ENCODE data around the gene SEMA6D. TPM values are rescaled to one million over a fixed set of nuclear protein-coding genes. Genes with fewer than 3 reads are reported as not detected.

Gene SEMA6D
- total RNA-seq, 5 donors from 2014 or later (not counting 1 experiment from before 2014, with no cell fraction given), result 0.06 TPM; not detected in 4

DNA sequence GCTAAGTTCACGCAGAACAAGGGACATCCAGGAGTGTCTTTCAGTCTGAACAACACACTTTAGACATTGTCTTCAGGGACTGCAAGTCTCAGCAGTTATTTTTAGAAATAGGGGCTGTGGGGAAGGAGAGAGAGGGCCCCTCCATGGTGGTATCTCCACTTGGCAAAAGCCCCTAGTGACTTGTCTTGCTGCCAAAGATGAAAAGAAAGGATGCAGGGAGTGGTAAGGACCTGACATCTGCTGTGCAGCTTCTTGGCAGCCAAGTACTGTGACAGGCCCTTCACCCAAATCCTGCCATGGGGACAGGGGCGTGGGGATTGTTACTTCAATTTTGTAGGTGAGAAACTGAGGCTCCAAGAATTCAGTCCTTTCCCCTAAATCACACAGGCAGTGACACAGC is 21.0 kb upstream of the SEMA6D start:
- Mint-ChIP-seq H3K4me3 (no peak overlapping the region), H3K27me3 (no peaks in the 10 kb centered on the region), H3K9me3 (peaks cover 0 to 4% (median 0%) of the 10 kb centered on the region in 3 donors), H3K36me3 (no peaks in the 10 kb centered on the region), H3K27ac (no peak overlapping the region), H3K4me1 (no peaks in the 10 kb centered on the region)
- ATAC-seq (replicated peaks in 1 of 4) (no peak), DNase-seq (no peak)
- Histone ChIP-seq H3K36me3 (ENCODE audit: control insufficient read depth in 2 of 2, extremely low read depth in 1 of 2, insufficient read depth in 1 of 2, low read length in 1 of 2) (no peaks in the 10 kb centered on the region), H3K4me3 (ENCODE audit: control insufficient read depth in 1 of 2, extremely low read depth in 1 of 2, low read length in 1 of 2) (no peak overlapping the region), H3K9me3 (no peaks in the 10 kb centered on the region), H3K4me1 (ENCODE audit: control insufficient read depth in 1 of 2, extremely low read depth in 1 of 2, insufficient read depth in 2 of 2, low read length in 2 of 2) (no peaks in the 10 kb centered on the region), H3K27me3 (replicated peaks in 1 of 2; ENCODE audit: control insufficient read depth in 2 of 2, extremely low read depth in 1 of 2, insufficient read depth in 2 of 2, low read length in 1 of 2) (no peaks in the 10 kb centered on the region), H3K27ac (ENCODE audit: low read length) (no peak overlapping the region)
- 67% methylated on average over 1 of the region's 2 CpGs for WGBS (ENCODE audit: insufficient coverage)
- POLR2A ChIA-PET, result no interaction called here
- CTCF ChIA-PET, result no interaction called here

DNA sequence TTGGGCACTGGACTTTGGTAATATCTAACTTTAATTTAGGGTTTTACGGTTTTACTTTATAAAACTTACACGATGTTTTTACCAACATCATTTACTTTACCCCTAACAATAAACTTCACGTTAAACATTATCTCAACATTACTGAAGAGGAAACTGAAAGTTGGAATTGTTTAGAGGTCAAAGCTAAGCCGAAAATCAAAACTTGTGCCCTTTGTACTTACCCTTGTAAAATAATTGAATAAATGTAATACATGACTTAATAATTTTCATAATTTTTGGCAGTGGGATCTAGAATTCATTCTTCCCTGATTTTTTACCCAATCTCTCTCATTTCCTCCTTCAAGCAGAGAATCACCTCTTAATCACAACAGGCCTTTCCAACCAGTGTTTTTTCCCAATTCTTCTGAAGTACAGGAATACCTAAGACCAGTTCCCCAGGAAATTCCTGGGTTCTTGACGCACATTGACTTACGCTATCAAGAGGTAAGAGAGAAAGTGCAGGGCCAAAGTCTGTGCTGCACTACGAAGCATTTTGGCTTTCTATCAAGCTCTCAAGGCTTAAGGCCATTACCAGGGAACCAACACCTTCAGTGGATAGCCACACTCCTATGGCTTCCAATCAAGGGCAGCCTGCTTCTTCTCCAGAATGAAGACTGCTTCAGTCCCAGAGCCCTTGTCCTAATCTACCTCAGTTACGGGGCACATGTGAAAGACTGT is 11.9 kb upstream of the SEMA6D start:
- no peaks in the 10 kb centered on the region for H3K9me3 Mint-ChIP-seq
- POLR2A ChIA-PET, result no interaction called here
- Histone ChIP-seq H3K27ac (ENCODE audit: low read length) (no peak overlapping the region), H3K27me3 (replicated peaks in 1 of 2; ENCODE audit: control insufficient read depth in 2 of 2, extremely low read depth in 1 of 2, insufficient read depth in 2 of 2, low read length in 1 of 2) (no peaks in the 10 kb centered on the region), H3K4me3 (ENCODE audit: control insufficient read depth in 1 of 2, extremely low read depth in 1 of 2, low read length in 1 of 2) (no peak overlapping the region), H3K9me3 (no peaks in the 10 kb centered on the region), H3K4me1 (ENCODE audit: control insufficient read depth in 1 of 2, extremely low read depth in 1 of 2, insufficient read depth in 2 of 2, low read length in 2 of 2) (no peaks in the 10 kb centered on the region), H3K36me3 (ENCODE audit: control insufficient read depth in 2 of 2, extremely low read depth in 1 of 2, insufficient read depth in 1 of 2, low read length in 1 of 2) (no peaks in the 10 kb centered on the region)
- H3K27ac Mint-ChIP-seq, result no peak overlapping the region
- no peak for ATAC-seq (replicated peaks in 1 of 4)
- CTCF ChIA-PET, result no interaction called here
- WGBS (ENCODE audit: insufficient coverage), result 93% methylated on average over 3 of the region's 8 CpGs
- H3K36me3 Mint-ChIP-seq, result no peaks in the 10 kb centered on the region
- H3K27me3 Mint-ChIP-seq, result peaks cover 2 to 14% of the 10 kb centered on the region in 2 donors
- no peak for DNase-seq
- no peak overlapping the region for H3K4me3 Mint-ChIP-seq
- H3K4me1 Mint-ChIP-seq, result no peaks in the 10 kb centered on the region

DNA sequence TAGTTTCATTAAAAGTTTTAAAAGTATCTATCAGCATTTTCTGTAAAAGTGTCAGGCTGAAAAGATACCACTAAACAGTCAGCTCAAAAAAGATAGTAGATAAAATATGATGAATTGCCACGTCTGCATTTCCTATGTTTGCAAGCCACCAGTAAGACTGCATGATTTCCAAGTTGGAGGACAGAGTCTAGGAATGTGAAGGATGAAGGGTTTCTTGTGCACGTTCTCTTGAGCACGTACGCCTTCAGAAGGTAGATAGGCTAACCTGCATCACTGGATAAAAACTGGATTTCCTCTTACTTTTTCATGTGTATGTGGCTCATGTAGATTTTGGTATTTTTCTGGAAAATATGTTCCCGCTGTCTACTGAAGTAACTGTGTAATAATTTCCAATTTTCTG is 9.9 kb upstream of the SEMA6D start:
- Histone ChIP-seq H3K4me3 (ENCODE audit: control insufficient read depth in 1 of 2, extremely low read depth in 1 of 2, low read length in 1 of 2) (no peak overlapping the region), H3K27ac (ENCODE audit: low read length) (no peak overlapping the region), H3K4me1 (ENCODE audit: control insufficient read depth in 1 of 2, extremely low read depth in 1 of 2, insufficient read depth in 2 of 2, low read length in 2 of 2) (no peaks in the 10 kb centered on the region), H3K9me3 (no peaks in the 10 kb centered on the region), H3K27me3 (replicated peaks in 1 of 2; ENCODE audit: control insufficient read depth in 2 of 2, extremely low read depth in 1 of 2, insufficient read depth in 2 of 2, low read length in 1 of 2) (no peaks in the 10 kb centered on the region), H3K36me3 (ENCODE audit: control insufficient read depth in 2 of 2, extremely low read depth in 1 of 2, insufficient read depth in 1 of 2, low read length in 1 of 2) (no peaks in the 10 kb centered on the region)
- Mint-ChIP-seq H3K4me3 (no peak overlapping the region), H3K27me3 (peaks cover 2 to 14% of the 10 kb centered on the region in 2 donors), H3K36me3 (no peaks in the 10 kb centered on the region), H3K9me3 (no peaks in the 10 kb centered on the region), H3K4me1 (no peaks in the 10 kb centered on the region), H3K27ac (no peak overlapping the region)
- DNase-seq (no peak), ATAC-seq (replicated peaks in 1 of 4) (no peak)
- WGBS (ENCODE audit: insufficient coverage), result 78% methylated on average over 1 of the region's 5 CpGs
- ChIA-PET CTCF (no interaction called here), POLR2A (no interaction called here)

DNA sequence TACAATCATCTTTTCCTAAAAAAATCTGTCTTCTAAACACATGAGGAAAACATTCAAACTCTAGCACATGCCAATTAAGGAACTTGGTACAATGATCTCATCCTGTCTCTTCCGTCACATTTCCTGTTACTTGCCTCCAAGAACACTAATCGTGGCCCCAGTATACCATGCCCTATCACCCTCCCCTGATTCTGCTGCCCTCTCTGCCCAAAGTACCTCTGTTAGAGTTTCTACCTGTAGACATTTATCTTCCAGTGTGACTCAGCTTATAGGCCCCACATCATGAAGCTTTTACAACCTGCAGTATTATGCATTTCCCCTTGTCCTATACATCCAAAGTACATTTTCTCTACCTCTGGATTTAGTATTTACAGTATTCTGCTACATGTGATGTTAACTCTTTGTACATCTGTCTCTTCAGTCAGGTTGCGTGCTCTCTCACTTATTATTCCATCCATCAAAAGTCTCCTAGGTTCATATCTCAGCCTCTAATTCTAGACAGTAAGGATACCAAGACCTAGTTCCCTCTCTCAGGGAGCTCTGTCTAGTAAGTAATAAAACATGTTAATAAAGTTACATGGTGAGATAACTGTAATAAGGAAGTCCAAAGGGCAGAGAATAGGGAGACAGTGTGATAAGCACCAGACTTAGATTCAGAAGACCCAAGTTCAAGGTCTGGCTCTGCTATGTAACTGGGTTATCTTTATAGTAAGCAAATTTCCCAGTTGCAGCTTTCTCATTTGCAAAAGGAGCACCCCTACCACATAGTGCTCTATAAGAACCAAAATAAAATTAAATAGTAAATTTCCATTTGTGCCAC is 8.9 kb upstream of the SEMA6D start:
- Histone ChIP-seq H3K27ac (ENCODE audit: low read length) (no peak overlapping the region), H3K27me3 (replicated peaks in 1 of 2; ENCODE audit: control insufficient read depth in 2 of 2, extremely low read depth in 1 of 2, insufficient read depth in 2 of 2, low read length in 1 of 2) (no peaks in the 10 kb centered on the region), H3K9me3 (no peaks in the 10 kb centered on the region), H3K4me1 (ENCODE audit: control insufficient read depth in 1 of 2, extremely low read depth in 1 of 2, insufficient read depth in 2 of 2, low read length in 2 of 2) (no peaks in the 10 kb centered on the region), H3K4me3 (ENCODE audit: control insufficient read depth in 1 of 2, extremely low read depth in 1 of 2, low read length in 1 of 2) (no peak overlapping the region), H3K36me3 (ENCODE audit: control insufficient read depth in 2 of 2, extremely low read depth in 1 of 2, insufficient read depth in 1 of 2, low read length in 1 of 2) (no peaks in the 10 kb centered on the region)
- Mint-ChIP-seq H3K9me3 (no peaks in the 10 kb centered on the region), H3K27me3 (peaks cover 2 to 14% of the 10 kb centered on the region in 2 donors), H3K27ac (no peak overlapping the region), H3K4me3 (no peak overlapping the region), H3K36me3 (no peaks in the 10 kb centered on the region), H3K4me1 (no peaks in the 10 kb centered on the region)
- ChIA-PET POLR2A (no interaction called here), CTCF (no interaction called here)
- DNase-seq (no peak), ATAC-seq (replicated peaks in 1 of 4) (no peak)
- 49% methylated on average over 2 of the region's 3 CpGs for WGBS (ENCODE audit: insufficient coverage)

DNA sequence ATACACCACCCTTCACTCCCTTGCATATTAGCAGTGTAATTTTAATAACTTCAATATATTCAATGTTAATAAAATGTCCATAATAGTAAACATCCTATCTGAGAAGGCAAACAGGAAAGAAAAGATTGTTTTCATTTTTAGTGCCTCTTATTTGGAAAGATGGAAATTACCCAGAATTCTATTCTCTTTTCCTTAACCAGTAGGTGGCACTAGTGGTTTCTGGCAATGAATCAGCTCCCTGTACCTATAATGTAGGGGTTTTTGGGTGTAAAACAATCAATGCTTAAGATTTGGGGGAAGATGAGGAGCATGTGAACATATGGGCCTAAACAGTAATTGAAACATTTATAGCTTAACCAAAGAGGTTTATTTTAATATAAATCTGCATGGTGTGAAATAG is 5.7 kb upstream of the SEMA6D start:
- ATAC-seq (replicated peaks in 1 of 4), result no peak
- Mint-ChIP-seq H3K27ac (no peak overlapping the region), H3K4me1 (no peaks in the 10 kb centered on the region), H3K36me3 (no peaks in the 10 kb centered on the region), H3K27me3 (peaks cover 21 to 26% of the 10 kb centered on the region in 2 donors), H3K4me3 (no peak overlapping the region), H3K9me3 (no peaks in the 10 kb centered on the region)
- ChIA-PET POLR2A (no interaction called here), CTCF (no interaction called here)
- Histone ChIP-seq H3K4me3 (ENCODE audit: control insufficient read depth in 1 of 2, extremely low read depth in 1 of 2, low read length in 1 of 2) (no peak overlapping the region), H3K36me3 (ENCODE audit: control insufficient read depth in 2 of 2, extremely low read depth in 1 of 2, insufficient read depth in 1 of 2, low read length in 1 of 2) (no peaks in the 10 kb centered on the region), H3K27ac (ENCODE audit: low read length) (no peak overlapping the region), H3K9me3 (no peaks in the 10 kb centered on the region), H3K27me3 (replicated peaks in 1 of 2; ENCODE audit: control insufficient read depth in 2 of 2, extremely low read depth in 1 of 2, insufficient read depth in 2 of 2, low read length in 1 of 2) (peaks cover 4 to 9% of the 10 kb centered on the region in 2 experiments), H3K4me1 (ENCODE audit: control insufficient read depth in 1 of 2, extremely low read depth in 1 of 2, insufficient read depth in 2 of 2, low read length in 2 of 2) (no peaks in the 10 kb centered on the region)
- no peak for DNase-seq

DNA sequence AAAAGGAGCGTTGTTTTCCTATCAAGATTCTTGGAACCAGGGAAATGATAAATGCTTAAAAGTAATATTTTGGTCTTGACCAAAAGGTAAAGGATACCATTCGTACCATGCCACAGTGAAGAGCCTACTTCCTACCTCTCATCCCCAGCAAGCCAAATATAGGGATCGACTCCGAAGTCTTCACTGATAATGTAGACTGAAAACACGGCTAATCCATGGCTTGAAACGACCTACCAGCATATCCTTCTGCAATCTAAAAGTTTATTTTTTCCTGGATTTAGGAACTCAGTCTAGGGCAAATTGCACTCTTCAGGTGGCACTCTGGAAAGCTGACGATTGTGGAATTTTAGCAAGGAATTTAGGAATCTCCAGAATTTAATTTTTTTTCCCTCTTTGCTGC is 1.9 kb upstream of the SEMA6D start:
- Mint-ChIP-seq H3K9me3 (no peaks in the 10 kb centered on the region), H3K36me3 (no peaks in the 10 kb centered on the region), H3K27me3 (peaks cover 34 to 44% of the 10 kb centered on the region in 2 donors), H3K4me1 (peaks cover 0 to 4% (median 2%) of the 10 kb centered on the region in 3 donors), H3K4me3 (no peak overlapping the region), H3K27ac (no peak overlapping the region)
- no peak for ATAC-seq (replicated peaks in 1 of 4)
- Histone ChIP-seq H3K4me1 (ENCODE audit: control insufficient read depth in 1 of 2, extremely low read depth in 1 of 2, insufficient read depth in 2 of 2, low read length in 2 of 2) (no peaks in the 10 kb centered on the region), H3K27me3 (replicated peaks in 1 of 2; ENCODE audit: control insufficient read depth in 2 of 2, extremely low read depth in 1 of 2, insufficient read depth in 2 of 2, low read length in 1 of 2) (peaks cover 18 to 22% of the 10 kb centered on the region in 2 experiments), H3K36me3 (ENCODE audit: control insufficient read depth in 2 of 2, extremely low read depth in 1 of 2, insufficient read depth in 1 of 2, low read length in 1 of 2) (no peaks in the 10 kb centered on the region), H3K9me3 (no peaks in the 10 kb centered on the region), H3K4me3 (ENCODE audit: control insufficient read depth in 1 of 2, extremely low read depth in 1 of 2, low read length in 1 of 2) (no peak overlapping the region), H3K27ac (ENCODE audit: low read length) (no peak overlapping the region)
- no peak for DNase-seq
- WGBS (ENCODE audit: insufficient coverage), result 77% methylated on average over 4 of the region's 7 CpGs
- POLR2A ChIA-PET, result no interaction called here
- CTCF ChIA-PET, result no interaction called here

Data from T-cell (primary cell).